Activated T-cell treated with anti-CD3 and anti-CD28 coated beads, Interleukin-2, amount 50 U/mL, for 1 hour (primary cell): ENCODE measurements around the gene AP5B1.
"Not testable (repeated sequence)": the region's sequence is repeated elsewhere in the genome, so short reads cannot be mapped to it uniquely, and the experiment has no call there.

ENCODE experiments used
- DNase-seq: peaks from one replicate; pipeline ENCODE4 v3.0.0-alpha.2; 2020

AP5B1 gene

DNA sequence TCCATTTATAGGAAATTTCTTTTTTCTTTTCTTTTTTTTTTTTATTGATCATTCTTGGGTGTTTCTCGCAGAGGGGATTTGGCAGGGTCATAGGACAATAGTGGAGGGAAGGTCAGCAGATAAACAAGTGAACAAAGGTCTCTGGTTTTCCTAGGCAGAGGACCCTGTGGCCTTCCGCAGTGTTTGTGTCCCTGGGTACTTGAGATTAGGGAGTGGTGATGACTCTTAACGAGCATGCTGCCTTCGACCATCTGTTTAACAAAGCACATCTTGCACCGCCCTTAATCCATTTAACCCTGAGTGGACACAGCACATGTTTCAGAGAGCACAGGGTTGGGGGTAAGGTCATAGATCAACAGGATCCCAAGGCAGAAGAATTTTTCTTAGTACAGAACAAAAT, 18.6 kb downstream of the AP5B1 start:
- not testable (repeated sequence) for DNase-seq

DNA sequence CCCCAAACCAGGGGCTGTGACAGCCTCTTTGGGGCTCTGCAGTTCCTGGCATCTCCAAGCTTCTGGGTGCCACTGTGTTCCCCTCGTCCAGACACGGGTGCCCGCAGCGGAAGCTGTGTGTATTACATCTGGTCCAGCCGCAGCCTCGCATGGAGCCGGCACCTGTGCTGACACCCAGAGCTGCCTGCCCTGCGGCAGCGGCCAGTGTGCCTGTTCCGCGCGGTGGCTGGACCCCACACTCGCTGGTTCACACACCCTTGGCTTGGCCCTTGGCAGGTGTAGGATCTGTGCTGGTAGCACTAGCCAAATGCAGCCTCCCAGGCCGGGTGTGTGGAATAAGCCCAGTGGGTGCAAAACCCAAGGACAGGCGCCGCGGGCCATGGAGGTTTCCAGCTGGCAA, 35.7 kb downstream of the AP5B1 start:
- no peak for DNase-seq

DNA sequence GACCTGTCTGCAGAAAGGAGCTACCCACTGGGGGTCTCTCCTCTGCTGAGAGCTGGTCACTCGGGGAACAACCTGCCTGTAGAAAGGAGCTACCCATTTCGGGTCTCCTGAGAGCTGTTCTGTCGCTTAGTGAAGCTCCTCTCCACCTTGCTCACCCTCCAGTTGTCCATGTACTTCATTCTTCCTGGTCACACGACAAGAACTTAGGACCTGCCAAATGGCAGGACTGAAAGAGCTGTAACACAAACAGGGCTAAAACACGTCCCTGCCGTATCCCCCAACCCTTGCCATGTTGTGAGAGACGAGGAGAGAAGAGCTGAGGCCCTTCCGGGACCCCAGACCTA, 36.1 kb downstream of the AP5B1 start:
- DNase-seq: no peak

- no peak for DNase-seq
These were observed 36.6 kb downstream of the AP5B1 start for GRCh38 chr11:65744026-65744698.

- DNase-seq: no peak
These were observed 37.1 kb downstream of the AP5B1 start for GRCh38 chr11:65743681-65744025.

DNA sequence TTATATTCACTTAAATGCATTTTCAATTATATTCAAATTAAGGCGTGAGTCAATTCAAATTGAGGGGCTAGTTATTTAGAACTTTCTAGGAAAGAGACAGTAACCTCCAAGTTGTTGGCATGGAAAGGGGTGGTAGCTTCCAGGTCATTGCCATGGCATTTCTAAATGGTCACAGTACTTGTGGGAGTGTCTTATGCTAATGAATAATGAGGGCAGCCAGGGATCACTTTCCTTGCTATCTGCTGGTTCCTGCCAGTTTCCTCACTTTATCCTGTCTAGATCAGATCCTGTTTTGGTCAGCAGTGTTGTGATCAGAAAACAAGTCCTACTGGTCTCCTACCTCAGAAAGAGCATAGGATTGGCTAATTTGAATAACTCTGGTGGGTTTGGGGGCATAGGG, 38.4 kb downstream of the AP5B1 start:
- DNase-seq: no peak

DNA sequence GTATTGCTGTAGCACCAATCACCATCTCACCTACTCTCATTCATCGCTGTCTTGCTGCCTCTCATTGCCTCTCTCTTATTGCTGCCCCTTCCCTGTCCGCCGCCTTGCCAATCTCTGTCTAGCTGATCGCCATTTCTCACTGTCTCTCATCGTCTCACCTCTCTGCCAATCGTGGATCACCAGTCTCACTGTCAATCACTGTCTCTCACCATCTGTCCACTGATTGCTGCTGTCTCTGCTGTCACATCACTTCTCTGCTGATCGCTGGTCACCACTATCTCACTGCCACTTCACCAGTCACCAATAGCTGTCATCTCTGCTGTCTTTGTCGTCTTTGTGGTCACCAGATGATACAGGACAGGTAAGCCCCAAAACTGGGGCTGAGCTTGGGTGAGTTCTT, 39.6 kb downstream of the AP5B1 start:
- no peak for DNase-seq

- DNase-seq: no peak
These were observed 41.8 kb downstream of the AP5B1 start for GRCh38 chr11:65739022-65739421.

DNA sequence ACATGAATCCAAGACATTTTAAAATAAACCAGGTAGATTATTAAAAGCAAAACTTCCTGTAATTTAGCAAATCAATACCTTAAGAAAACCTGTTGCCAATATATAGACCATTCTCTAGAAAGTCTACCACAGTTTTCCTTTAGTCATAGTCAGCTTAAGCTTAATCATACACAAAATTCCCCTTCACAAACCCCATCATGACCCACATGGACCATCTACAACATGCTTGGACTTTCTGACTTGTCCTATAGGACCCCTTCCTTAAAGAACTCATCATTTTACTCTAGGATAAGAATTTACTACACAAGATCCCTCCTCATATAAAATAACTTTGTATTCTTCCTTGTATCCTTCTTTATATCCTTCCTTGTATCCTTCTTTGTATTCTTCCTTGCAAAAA, 44.0 kb downstream of the AP5B1 start:
- no peak for DNase-seq

DNA sequence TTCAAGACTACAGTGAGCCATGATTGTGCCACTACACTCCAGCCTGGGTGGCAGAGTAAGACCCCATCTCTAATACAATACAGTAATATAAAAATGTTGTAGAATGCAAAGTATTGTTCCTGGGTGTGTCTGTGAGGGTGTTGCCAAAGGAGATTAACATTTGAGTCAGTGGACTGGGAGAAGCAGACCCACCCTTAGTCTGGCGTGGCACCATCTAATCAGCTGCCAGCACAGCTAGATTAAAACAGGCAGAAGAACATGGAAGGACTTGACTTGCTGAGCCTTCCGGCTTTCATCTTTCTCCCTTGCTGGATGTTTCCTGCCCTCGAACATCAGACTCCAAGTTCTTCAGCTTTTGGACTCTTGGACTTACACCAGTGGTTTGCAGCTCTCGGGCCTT, 45.7 kb downstream of the AP5B1 start:
- DNase-seq: not testable (repeated sequence)

- no peak for DNase-seq
These were observed 50.3 kb downstream of the AP5B1 start for GRCh38 chr11:65730461-65730860.

- no peak for DNase-seq
These were observed 52.9 kb downstream of the AP5B1 start for GRCh38 chr11:65727865-65728264.

DNA sequence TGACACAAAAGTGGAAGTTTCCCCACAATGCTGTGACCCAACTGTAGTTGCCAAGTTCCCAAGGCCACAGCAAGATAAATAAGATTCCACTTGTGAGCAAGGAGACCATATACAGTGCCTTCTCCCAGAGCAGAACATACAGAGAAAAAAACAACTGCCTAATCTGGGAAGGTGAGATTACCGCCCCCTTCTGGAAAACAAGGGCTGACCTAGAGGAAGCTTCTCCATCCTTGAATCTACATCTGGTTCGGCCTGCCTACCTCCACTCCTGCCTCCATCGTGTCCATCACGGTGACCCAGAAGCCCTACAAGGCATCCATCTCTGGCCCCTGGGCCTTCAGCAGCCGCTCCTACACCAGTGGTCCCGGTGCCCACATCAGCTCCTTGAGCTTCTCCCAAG, 54.1 kb downstream of the AP5B1 start:
- DNase-seq: no peak
